Pons (tissue), 1 donor: ENCODE measurements around the gene RNU1-1.
"Not testable (repeated sequence)": the region's sequence is repeated elsewhere in the genome, so short reads cannot be mapped to it uniquely, and the experiment has no call there.

Experiments used
- DNase-seq: peaks from one replicate; pipeline ENCODE4 v3.0.0-alpha.2; 2016; ENCODE audit warnings: low spot score

RNU1-1 gene

GRCh38 chr1:16493731-16494130, 20.4 kb downstream of the RNU1-1 start:
- not testable (repeated sequence) for DNase-seq

- DNase-seq, result not testable (repeated sequence)
Observed at GRCh38 chr1:16492937-16493336, 21.1 kb downstream of the RNU1-1 start.

- DNase-seq, result no peak
Observed at GRCh38 chr1:16491056-16491675, 22.9 kb downstream of the RNU1-1 start.

GRCh38 chr1:16489195-16489880, 24.7 kb downstream of the RNU1-1 start:
- not testable (repeated sequence) for DNase-seq

GRCh38 chr1:16487011-16487410, 27.1 kb downstream of the RNU1-1 start:
- DNase-seq, result not testable (repeated sequence)

- DNase-seq, result not testable (repeated sequence)
Observed at GRCh38 chr1:16486316-16486715, 27.8 kb downstream of the RNU1-1 start.

GRCh38 chr1:16484931-16485330, 29.2 kb downstream of the RNU1-1 start:
- no peak for DNase-seq

- no peak for DNase-seq
Observed at GRCh38 chr1:16484501-16484835, 29.6 kb downstream of the RNU1-1 start.

- not testable (repeated sequence) for DNase-seq
Observed at GRCh38 chr1:16483639-16484500, 30.2 kb downstream of the RNU1-1 start.

- DNase-seq, result not testable (repeated sequence)
Observed at GRCh38 chr1:16483146-16483545, 30.9 kb downstream of the RNU1-1 start.

GRCh38 chr1:16478091-16478490, 36.0 kb downstream of the RNU1-1 start:
- no peak for DNase-seq

GRCh38 chr1:16475771-16476770, 38.0 kb downstream of the RNU1-1 start:
- not testable (repeated sequence) for DNase-seq

GRCh38 chr1:16474891-16475290, 39.2 kb downstream of the RNU1-1 start:
- not testable (repeated sequence) for DNase-seq

GRCh38 chr1:16474166-16474800, 39.8 kb downstream of the RNU1-1 start:
- DNase-seq, result no peak

GRCh38 chr1:16468558-16468957, 45.5 kb downstream of the RNU1-1 start:
- DNase-seq, result no peak

GRCh38 chr1:16464917-16465625, 49.0 kb downstream of the RNU1-1 start:
- DNase-seq, result no peak
